Keratinocyte (primary cell): ENCODE results near the gene SNRPD3. TPM values are rescaled to one million over a fixed set of nuclear protein-coding genes. Genes with fewer than 3 reads are reported as not detected.

ENCODE experiments used
- DNase-seq: peaks from one replicate; pipeline ENCODE4 v3.0.0-alpha.2; 2011; ENCODE audit warnings: low read depth, missing footprints, low spot score
- FAIRE-seq: peaks from 2 replicates; lab custom pipeline; 2011; peaks lifted over from hg19 to GRCh38; lab: Jason Lieb, UNC
- H2AFZ ChIP-seq: 2 replicates; pipeline ENCODE4 v1.6.0; 2012; ENCODE audit warnings: low read length, control low read depth, inconsistent platforms; ENCODE audit not compliant: control insufficient read depth
- H3K27ac ChIP-seq: 2 replicates; pipeline ENCODE4 v1.5.1; 2011; ENCODE audit warnings: low read length; ENCODE audit not compliant: control insufficient read depth, insufficient read depth
- H3K27me3 ChIP-seq: 3 replicates; pipeline ENCODE4 v1.6.0; 2011; ENCODE audit warnings: low read length; ENCODE audit not compliant: control insufficient read depth, insufficient read depth; ENCODE audit errors: extremely low read depth
- H3K36me3 ChIP-seq, 2 experiments: 2 replicates in 1 of 2; 3 replicates in 1 of 2; pipeline ENCODE4 v1.5.1; 2011; ENCODE audit warnings: low read length in 2 of 2, mild to moderate bottlenecking in 1 of 2; ENCODE audit not compliant: control insufficient read depth in 2 of 2, insufficient read depth in 2 of 2; ENCODE audit errors: extremely low read depth in 1 of 2
- H3K4me1 ChIP-seq: 3 replicates; pipeline ENCODE4 v1.5.1; 2011; ENCODE audit warnings: low read length; ENCODE audit not compliant: control insufficient read depth, insufficient read depth; ENCODE audit errors: extremely low read depth
- H3K4me2 ChIP-seq: 3 replicates; pipeline ENCODE4 v1.6.0; 2011; ENCODE audit warnings: low read depth, low read length; ENCODE audit not compliant: control insufficient read depth, insufficient read depth; ENCODE audit errors: extremely low read depth
- H3K4me3 ChIP-seq, 3 experiments: fragments of 200-600 bp in 1 of 3; sonication (generic) in 1 of 3; 2 replicates in 2 of 3; 3 replicates in 1 of 3; pipeline ENCODE4 v1.5.1; 2011 to 2016; ENCODE audit warnings: low read length in 3 of 3, mild to moderate bottlenecking in 3 of 3, control low read depth in 2 of 3, inconsistent platforms in 1 of 3, low read depth in 1 of 3, mixed read lengths in 1 of 3, mixed run types in 1 of 3, moderate library complexity in 1 of 3; ENCODE audit not compliant: control insufficient read depth in 2 of 3, insufficient read depth in 2 of 3; ENCODE audit errors: extremely low read depth in 1 of 3
- H3K79me2 ChIP-seq: 2 replicates; pipeline ENCODE4 v1.6.0; 2012; ENCODE audit warnings: low read length; ENCODE audit not compliant: control insufficient read depth, insufficient read depth
- H3K9ac ChIP-seq: 3 replicates; pipeline ENCODE4 v1.6.0; 2011; ENCODE audit warnings: low read length; ENCODE audit not compliant: control insufficient read depth, insufficient read depth; ENCODE audit errors: extremely low read depth
- H3K9me1 ChIP-seq: 3 replicates; pipeline ENCODE4 v1.6.0; 2011; ENCODE audit warnings: low read length; ENCODE audit not compliant: control insufficient read depth, insufficient read depth; ENCODE audit errors: extremely low read depth
- H3K9me3 ChIP-seq: 2 replicates; pipeline ENCODE4 v1.5.1; 2012; ENCODE audit warnings: low read depth, low read length; ENCODE audit not compliant: control insufficient read depth
- H4K20me1 ChIP-seq: 3 replicates; pipeline ENCODE4 v1.6.0; 2011; ENCODE audit warnings: low read length; ENCODE audit not compliant: control insufficient read depth, insufficient read depth; ENCODE audit errors: extremely low read depth
- CTCF ChIP-seq, 3 experiments: IDR thresholded peaks in 1 of 3; conservative IDR thresholded peaks in 1 of 3; optimal IDR thresholded peaks in 1 of 3; 2 replicates in 2 of 3; 3 replicates in 1 of 3; pipeline versions ENCODE3 to v1.5.1; 2011; ENCODE audit warnings: low read length in 3 of 3, mild to moderate bottlenecking in 3 of 3, moderate library complexity in 2 of 3, control low read depth in 1 of 3, inconsistent platforms in 1 of 3; ENCODE audit not compliant: insufficient read depth in 2 of 3; ENCODE audit errors: extremely low read depth in 1 of 3
- EZH2 ChIP-seq: IDR thresholded peaks from one replicate; pipeline ENCODE4 v1.6.1; 2012; ENCODE audit warnings: inconsistent platforms, mild to moderate bottlenecking, low read length, moderate library complexity
- dilution Hi-C: fragments of 300-500 bp; cut with MboI; formaldehyde crosslinking; loops from one replicate; pipeline ENCODE4 v1.7.0; 2020; ENCODE audit warnings: low sequenced_read_pairs; ENCODE audit not compliant: extremely low pct_ligation_motif_present
- polyA plus RNA-seq, 5 experiments: library from polyadenylated mRNA; depleted of rRNA in 3 of 5; stranded (reverse) in 3 of 5; stranded (forward) in 1 of 5; unstranded in 1 of 5; fragments of >200 nt; gene quantifications; 1 replicate in 1 of 5; 2 replicates in 3 of 5; 3 replicates in 1 of 5; pipeline versions ENCODE4 v1.2.1 to v1.2.3, GENCODE V29; 2011 to 2012; ENCODE audit warnings: missing spikeins in 2 of 5, low read depth in 1 of 5, low replicate concordance in 1 of 5

SNRPD3 gene
- polyA plus RNA-seq, 1 donor (not counting 4 experiments of a cell fraction or from before 2014, with no cell fraction given), result 135 TPM

DNA sequence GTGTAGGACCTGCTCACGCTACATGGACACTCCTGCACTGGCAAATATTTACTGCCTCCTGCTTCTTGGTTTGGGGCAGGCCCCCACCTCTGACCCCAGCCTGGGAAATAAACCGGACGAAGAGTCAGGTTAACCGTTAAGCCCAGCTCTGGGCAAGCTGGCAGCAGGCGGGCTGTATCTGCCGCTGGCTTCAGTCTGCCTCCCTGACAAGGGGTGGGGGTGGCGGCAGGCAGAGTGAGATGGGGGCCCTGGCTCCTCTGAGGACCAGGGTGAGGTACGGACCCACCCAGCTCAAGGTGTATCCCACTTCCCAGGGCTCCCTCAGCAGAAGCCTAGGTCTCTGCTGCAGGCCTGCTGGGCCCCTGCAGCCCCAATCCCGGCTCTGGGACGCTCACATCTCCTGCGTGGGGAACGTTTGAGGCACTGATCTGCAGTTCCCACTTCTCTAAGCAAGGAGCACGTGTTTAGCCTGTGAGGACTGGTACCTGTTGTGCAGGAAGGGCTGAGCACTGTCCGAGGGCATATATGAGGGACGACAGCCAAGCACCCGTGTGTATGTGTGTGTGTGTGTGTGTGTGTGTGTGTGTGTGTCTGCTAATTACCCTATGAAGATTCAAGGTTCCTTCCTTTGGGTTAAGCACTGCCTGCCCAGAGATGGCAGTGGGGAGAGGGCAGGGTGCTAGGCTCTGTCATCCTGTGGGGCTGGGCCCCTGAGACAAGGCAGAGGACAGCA is 38.2 kb downstream of the SNRPD3 start:
- Histone ChIP-seq H3K4me3 (no peak overlapping the region), H2AFZ (no peak overlapping the region), H4K20me1 (no peaks in the 10 kb centered on the region), H3K9me1 (no peaks in the 10 kb centered on the region), H3K27me3 (no peaks in the 10 kb centered on the region), H3K36me3 (peaks cover 0 to 1% of the 10 kb centered on the region in 2 experiments), H3K9me3 (no peaks in the 10 kb centered on the region), H3K4me1 (peaks cover 10% of the 10 kb centered on the region), H3K79me2 (no peaks in the 10 kb centered on the region), H3K4me2 (no peak overlapping the region), H3K9ac (no peak overlapping the region), H3K27ac (no peak overlapping the region)
- dilution Hi-C loops, result no loop called here
- TF ChIP-seq EZH2 (no peak), CTCF (optimal IDR thresholded peaks at IDR 0.05 in 1 of 3, IDR thresholded peaks at IDR 0.05 in 1 of 3, conservative IDR thresholded peaks at IDR 0.05 in 1 of 3; ENCODE audit: extremely low read depth in 1 of 3, insufficient read depth in 2 of 3, low read length in 3 of 3) (no peak)
- no peak for FAIRE-seq
- no peak for DNase-seq

GRCh38 chr22:24594569-24595120 is 38.8 kb downstream of the SNRPD3 start:
- H3K27ac ChIP-seq, result no peak overlapping the region
- TF ChIP-seq CTCF (optimal IDR thresholded peaks at IDR 0.05 in 1 of 3, IDR thresholded peaks at IDR 0.05 in 1 of 3, conservative IDR thresholded peaks at IDR 0.05 in 1 of 3; ENCODE audit: extremely low read depth in 1 of 3, insufficient read depth in 2 of 3, low read length in 3 of 3) (no peak), EZH2 (no peak)
- dilution Hi-C loops, result no loop called here

More at GRCh38 chr22:24594569-24595120, 38.8 kb downstream of the SNRPD3 start:
- no peak for FAIRE-seq
- no peaks in the 10 kb centered on the region for H3K9me1 ChIP-seq
- no peak overlapping the region for H3K4me3 ChIP-seq
- DNase-seq, result no peak
- H3K36me3 ChIP-seq, result no peaks in the 10 kb centered on the region
- H3K9me3 ChIP-seq, result no peaks in the 10 kb centered on the region
- peaks cover 17% of the 10 kb centered on the region for H3K4me1 ChIP-seq
- H3K4me2 ChIP-seq, result no peak overlapping the region
- no peaks in the 10 kb centered on the region for H4K20me1 ChIP-seq
- H3K9ac ChIP-seq, result no peak overlapping the region
- no peak overlapping the region for H2AFZ ChIP-seq
- H3K27me3 ChIP-seq, result no peaks in the 10 kb centered on the region
- no peaks in the 10 kb centered on the region for H3K79me2 ChIP-seq
